ENCODE data around the gene PRSS2. TPM values are rescaled to one million over a fixed set of nuclear protein-coding genes. Genes with fewer than 3 reads are reported as not detected.

The PRSS2 gene
- polyA plus RNA-seq, 3 donors = not detected

- no peak for DNase-seq (ENCODE audit: low read depth in 3 of 3, low spot score in 2 of 3)
These were observed 13.9 kb downstream of the PRSS2 start for GRCh38 chr7:142784716-142785115.

DNA sequence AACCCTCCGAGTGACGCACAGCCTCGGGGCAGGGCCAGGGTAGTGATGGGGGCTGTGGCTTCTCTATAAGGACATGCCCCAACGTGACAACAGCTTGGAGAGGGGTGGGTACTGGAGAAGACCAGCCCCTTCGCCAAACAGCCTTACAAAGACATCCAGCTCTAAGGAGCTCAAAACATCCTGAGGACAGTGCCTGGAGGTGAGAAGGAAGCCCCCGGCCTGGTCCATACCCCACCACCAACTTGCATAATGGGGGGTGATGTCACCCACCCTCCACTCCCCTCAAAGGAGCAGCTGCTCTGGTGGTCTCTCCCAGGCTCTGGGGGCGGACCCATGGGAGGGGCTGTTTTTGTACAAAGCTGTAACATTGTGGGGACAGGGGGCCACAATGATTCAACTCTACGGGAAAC lies 15.1 kb downstream of the PRSS2 start:
- no peak for DNase-seq (ENCODE audit: low read depth in 3 of 3, low spot score in 2 of 3)

DNA sequence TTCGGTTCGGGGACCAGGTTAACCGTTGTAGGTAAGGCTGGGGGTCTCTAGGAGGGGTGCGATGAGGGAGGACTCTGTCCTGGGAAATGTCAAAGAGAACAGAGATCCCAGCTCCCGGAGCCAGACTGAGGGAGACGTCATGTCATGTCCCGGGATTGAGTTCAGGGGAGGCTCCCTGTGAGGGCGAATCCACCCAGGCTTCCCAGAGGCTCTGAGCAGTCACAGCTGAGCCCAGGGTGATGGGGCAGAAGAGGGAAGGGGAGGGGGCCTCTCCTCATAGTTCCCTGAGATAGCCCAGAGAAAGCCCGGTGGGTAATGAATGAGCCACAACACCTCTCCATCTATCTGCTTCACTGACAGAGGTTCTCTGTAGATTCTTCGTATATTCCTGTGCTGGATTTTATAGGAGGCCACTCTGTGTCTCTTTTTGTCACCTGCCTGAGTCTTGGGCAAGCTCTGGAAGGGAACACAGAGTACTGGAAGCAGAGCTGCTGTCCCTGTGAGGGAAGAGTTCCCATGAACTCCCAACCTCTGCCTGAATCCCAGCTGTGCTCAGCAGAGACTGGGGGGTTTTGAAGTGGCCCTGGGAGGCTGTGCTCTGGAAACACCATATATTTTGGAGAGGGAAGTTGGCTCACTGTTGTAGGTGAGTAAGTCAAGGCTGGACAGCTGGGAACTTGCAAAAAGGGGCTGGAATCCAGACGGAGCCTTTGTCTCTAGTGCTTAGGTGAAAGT lies 16.4 kb downstream of the PRSS2 start:
- no peak for DNase-seq (ENCODE audit: low read depth in 3 of 3, low spot score in 2 of 3)

GRCh38 chr7:142787783-142788182 lies 17.0 kb downstream of the PRSS2 start:
- DNase-seq (ENCODE audit: low read depth in 3 of 3, low spot score in 2 of 3) = no peak

DNA sequence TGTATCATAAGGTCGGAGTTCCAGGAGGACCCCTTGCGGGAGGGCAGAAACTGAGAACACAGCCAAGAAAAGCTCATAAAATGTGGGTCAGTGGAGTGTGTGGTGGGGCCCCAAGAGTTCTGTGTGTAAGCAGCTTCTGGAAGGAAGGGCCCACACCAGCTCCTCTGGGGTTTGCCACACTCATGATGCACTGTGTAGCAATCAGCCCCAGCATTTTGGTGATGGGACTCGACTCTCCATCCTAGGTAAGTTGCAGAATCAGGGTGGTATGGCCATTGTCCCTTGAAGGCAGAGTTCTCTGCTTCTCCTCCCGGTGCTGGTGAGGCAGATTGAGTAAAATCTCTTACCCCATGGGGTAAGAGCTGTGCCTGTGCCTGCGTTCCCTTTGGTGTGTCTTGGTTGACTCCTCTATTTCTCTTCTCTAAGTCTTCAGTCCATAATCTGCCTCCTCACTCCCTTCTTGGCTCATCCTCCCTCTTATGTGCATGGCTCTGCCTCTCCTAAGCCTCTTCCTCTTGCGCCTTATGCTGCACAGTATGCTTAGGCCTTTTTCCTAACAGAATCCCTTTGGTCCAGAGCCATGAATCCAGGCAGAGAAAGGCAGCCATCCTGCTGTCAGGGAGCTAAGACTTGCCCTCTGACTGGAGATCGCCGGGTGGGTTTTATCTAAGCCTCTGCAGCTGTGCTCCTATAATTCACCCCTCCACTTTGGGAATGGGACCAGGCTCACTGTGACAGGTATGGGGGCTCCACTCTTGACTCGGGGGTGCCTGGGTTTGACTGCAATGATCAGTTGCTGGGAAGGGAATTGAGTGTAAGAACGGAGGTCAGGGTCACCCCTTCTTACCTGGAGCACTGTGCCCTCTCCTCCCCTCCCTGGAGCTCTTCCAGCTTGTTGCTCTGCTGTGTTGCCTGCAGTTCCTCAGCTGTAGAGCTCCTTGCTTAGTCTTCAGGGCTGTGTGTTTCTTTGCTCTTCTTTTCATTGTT lies 17.8 kb downstream of the PRSS2 start:
- no peak for DNase-seq (ENCODE audit: low read depth in 3 of 3, low spot score in 2 of 3)

GRCh38 chr7:142789441-142789840 lies 18.7 kb downstream of the PRSS2 start:
- DNase-seq (ENCODE audit: low read depth in 3 of 3, low spot score in 2 of 3) = no peak

- DNase-seq (ENCODE audit: low read depth in 3 of 3, low spot score in 2 of 3) = no peak
These were observed 19.3 kb downstream of the PRSS2 start for GRCh38 chr7:142790056-142790455.

DNA sequence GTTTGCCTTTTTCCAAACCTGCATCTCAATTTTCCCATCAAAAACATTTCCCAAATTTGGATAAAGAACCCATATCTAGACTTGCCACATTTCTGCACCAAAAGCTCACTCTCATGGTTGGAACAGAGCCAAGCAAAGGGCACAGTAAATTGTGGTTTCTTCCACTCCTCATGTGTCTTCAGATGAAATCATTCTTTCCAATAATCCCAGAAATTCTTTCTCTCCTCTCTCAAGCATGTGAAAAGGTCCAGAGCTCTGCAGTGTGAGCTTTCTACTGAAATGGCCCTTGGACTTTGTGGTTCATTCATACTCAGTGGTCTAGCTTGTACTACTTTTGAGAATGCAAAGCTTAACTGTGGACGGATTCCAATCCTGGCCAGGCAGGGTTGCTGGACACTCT lies 19.8 kb downstream of the PRSS2 start:
- DNase-seq (ENCODE audit: low read depth in 3 of 3, low spot score in 2 of 3) = no peak

GRCh38 chr7:142791502-142791901 lies 20.7 kb downstream of the PRSS2 start:
- no peak for DNase-seq (ENCODE audit: low read depth in 3 of 3, low spot score in 2 of 3)

DNA sequence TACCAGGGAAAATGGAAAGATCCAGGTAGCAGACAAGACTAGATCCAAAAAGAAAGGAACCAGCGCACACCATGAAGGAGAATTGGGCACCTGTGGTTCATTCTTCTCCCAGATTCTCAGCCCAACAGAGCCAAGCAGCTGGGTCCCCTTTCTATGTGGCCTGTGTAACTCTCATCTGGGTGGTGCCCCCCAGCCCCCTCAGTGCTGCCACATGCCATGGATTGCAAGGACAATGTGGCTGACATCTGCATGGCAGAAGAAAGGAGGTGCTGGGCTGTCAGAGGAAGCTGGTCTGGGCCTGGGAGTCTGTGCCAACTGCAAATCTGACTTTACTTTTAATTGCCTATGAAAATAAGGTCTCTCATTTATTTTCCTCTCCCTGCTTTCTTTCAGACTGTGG lies 21.4 kb downstream of the PRSS2 start:
- no peak for DNase-seq (ENCODE audit: low read depth in 3 of 3, low spot score in 2 of 3)

- DNase-seq (ENCODE audit: low read depth in 3 of 3, low spot score in 2 of 3) = no peak
These were observed 21.8 kb downstream of the PRSS2 start for GRCh38 chr7:142792593-142792992.

DNA sequence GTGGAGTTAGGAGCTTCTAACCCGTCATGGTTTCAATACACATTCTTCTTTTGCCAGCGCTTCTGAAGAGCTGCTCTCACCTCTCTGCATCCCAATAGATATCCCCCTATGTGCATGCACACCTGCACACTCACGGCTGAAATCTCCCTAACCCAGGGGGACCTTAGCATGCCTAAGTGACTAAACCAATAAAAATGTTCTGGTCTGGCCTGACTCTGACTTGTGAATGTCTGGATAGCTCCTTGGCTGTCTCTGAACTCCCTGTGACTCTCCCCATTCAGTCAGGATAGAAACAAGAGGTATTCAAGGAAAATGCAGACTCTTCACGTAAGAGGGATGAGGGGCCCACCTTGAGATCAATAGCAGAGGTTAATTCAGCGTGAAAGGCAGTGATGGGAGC lies 22.4 kb downstream of the PRSS2 start:
- DNase-seq (ENCODE audit: low read depth in 3 of 3, low spot score in 2 of 3) = no peak

GRCh38 chr7:142795339-142795863 lies 24.6 kb downstream of the PRSS2 start:
- DNase-seq (ENCODE audit: low read depth in 3 of 3, low spot score in 2 of 3) = no peak

- no peak for DNase-seq (ENCODE audit: low read depth in 3 of 3, low spot score in 2 of 3)
These were observed 25.3 kb downstream of the PRSS2 start for GRCh38 chr7:142796001-142796500.

- no peak for DNase-seq (ENCODE audit: low read depth in 3 of 3, low spot score in 2 of 3)
These were observed 26.0 kb downstream of the PRSS2 start for GRCh38 chr7:142796501-142797390.

DNA sequence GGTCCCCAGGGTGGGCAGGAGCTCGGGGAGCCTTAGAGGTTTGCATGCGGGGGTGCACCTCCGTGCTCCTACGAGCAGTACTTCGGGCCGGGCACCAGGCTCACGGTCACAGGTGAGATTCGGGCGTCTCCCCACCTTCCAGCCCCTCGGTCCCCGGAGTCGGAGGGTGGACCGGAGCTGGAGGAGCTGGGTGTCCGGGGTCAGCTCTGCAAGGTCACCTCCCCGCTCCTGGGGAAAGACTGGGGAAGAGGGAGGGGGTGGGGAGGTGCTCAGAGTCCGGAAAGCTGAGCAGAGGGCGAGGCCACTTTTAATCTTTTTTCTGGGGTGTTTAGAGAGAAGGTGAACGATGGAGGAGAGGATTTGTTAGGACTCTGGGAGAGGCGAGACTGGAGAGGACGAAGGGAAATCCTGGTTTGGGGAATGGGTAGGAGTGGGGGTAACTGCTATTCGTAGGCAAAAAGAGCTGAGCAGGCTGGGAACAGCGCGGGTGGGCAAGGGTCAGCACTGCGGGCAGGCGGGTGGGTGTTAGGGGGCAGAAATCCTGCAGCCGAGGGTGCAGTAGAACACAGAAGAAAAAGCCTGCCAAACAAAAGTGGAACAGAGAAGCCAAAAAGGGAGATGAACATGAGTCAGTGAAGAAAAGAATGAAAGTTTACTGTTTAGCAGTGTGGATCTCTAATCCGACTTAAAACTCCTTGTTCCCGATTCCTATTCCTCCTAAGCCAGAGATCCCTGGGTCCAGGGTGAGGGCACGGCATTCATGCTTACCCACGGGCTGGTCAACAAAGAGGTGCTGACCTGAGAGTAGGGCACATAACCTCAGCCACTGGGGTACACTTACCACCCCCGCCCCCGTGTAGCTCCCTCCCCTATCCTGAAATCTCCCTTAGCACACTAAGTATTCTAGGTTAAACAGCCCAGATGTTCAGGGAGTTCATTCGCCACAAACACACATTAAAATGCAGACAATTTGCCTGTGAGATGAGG lies 26.9 kb downstream of the PRSS2 start:
- DNase-seq (ENCODE audit: low read depth in 3 of 3, low spot score in 2 of 3) = no peak

GRCh38 chr7:142798451-142799436 lies 28.0 kb downstream of the PRSS2 start:
- DNase-seq (ENCODE audit: low read depth in 3 of 3, low spot score in 2 of 3) = no peak

GRCh38 chr7:142799437-142799835 lies 28.7 kb downstream of the PRSS2 start:
- DNase-seq (ENCODE audit: low read depth in 3 of 3, low spot score in 2 of 3) = no peak
